HG03135 (cell line): ENCODE results near the gene MEX3C.

ENCODE experiments used
- ATAC-seq: cut with Tn5 transposase; IDR thresholded peaks from one replicate; pipeline ENCODE4 v1.9.1; 2021; ENCODE audit warnings: mild to moderate bottlenecking, moderate library complexity; ENCODE audit not compliant: unreplicated experiment

Gene MEX3C

DNA sequence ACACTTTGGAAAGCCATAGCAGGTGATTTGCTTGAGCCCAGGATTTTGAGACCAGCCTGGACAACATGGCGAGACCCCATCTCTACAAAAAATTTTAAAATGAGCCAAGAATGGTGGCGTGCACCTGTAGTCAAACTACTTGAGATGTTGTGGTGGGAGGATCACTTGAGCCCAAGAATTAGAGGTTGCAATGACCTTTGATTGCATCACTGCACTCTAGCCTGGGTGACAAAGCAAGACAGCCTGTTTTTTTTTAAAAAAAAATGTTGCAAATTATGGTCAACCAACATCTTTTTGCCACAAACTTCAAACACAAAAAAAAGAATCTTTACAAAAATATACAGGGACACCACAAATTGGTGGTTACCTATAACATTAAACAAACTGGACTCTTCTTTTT lies 40.3 kb downstream of the MEX3C start:
- ATAC-seq = no peak

DNA sequence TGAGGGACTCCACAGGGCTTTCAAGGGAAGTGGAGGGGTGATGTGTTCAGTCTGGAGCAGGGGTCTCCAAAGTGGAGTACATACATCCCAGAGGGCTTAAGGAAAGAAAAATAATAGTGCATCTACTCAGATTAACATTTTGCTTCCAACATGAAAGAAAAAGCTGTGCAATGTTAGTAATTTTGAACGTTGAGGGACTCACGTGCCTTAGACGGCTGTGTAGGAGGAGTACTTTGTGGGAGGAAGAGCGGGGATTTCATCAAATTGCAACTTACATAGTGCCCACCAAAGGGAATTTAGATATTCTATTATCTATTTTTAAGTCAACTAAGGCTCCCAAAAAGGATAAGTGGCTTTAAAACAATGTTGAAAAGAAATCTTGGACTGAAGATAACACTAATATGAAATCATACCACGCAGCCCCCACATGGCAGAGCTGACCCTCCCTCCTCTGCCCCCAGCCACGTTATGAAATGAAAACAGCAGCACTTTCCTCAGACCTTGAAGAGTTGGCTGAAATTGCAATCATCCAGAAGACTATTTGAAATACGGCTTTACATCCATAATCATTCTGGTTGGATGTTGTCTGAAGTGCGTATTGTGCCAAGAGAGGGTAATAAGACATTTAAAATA lies 42.9 kb downstream of the MEX3C start:
- ATAC-seq = no peak

DNA sequence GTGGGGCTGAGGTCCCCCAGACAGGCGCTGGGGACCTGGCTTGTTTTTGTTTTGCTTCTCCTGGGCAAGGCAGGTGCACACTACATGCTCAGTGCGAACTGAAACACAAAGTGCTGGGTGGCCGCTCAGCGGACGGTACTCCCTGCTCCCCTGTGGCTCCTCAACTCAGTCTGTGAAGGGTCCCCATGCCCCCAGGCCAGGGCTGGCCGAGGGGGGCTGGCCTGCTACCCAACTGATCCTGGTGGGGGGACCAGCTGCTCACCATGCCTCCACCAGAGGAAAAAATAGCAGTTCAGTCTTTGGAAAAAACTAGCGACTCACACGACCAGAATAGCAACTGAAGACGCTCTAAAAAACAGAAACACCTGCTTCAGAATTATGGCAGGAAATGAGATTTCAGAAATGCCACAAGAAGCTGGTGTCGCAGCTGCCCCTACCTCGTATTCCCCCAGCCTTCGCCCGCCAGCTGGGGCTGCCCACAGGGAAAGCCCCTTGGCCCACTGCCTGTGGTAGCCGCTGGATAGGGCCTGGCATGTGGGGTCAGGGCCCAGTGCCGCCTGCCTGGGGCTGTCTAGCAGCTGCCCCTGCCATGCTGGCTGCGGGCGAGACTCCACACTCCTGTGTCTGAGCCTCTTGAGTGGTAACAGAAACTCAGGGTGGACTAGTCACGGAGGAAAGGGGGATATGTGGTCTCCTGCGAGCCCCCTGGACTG lies 43.7 kb downstream of the MEX3C start:
- peak; percentile 85 for ATAC-seq

DNA sequence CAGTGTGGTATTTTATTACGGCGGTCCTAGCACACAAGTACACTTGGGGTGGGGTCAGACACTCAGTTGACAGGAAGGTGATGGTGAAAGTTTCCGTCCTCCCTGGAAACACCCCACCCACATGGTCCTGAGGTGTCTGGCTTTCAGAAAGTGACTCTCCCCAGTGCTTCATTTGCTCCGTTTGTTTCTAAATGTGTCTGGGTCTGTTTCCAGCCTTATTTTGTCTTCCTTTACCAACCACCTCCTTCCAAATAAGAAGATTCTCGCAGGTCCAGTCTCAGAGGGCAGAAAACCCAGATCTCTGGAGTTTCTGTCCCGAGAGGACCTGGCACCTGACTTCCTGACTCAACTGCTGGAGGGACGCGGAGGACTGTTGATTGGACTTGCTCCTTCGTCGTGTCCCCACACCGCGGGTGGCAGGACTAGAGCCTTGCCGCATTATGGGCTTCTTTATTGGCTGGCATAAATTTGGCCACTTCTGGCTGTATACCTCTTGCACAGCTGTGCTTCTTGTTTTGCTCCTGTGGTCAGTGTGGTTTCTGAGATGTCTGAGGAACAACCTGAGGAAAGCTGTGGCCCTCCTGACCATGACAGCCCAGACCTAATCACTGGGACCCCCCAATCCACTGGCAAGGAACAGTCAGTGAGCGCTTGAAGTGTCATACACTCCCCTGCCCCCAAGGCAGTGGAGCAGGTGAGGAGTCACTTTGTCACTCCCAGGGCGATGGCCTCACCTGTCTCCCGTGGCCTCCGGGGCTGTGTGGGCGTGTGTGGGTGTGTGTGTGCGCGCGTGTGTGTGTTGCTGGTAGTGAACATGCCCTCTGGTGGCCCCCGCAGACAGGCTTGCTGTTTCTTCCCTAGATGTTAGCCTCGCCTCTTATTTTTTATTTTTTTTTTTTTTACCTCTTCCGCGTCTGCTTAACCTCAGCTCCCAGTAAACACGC lies 45.6 kb downstream of the MEX3C start:
- ATAC-seq = peak; percentile 31

DNA sequence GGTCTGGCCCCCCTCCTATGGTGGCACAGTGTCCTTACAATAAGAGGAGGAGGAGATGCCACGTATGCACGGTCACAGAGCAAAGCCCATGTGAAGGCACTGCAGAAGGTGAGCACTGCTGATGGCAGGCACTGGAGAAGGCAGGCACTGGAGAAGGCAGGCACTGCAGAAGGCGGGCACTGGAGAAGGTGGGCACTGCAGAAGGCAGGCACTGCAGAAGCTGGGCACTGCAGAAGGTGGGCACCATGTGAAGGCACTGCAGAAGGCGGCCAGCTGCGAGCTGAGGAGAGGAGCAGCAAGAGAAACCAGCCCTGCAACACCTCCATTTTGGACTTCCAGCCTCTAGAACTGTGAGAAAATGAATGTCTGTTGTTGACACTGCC lies 46.3 kb downstream of the MEX3C start:
- ATAC-seq = no peak

DNA sequence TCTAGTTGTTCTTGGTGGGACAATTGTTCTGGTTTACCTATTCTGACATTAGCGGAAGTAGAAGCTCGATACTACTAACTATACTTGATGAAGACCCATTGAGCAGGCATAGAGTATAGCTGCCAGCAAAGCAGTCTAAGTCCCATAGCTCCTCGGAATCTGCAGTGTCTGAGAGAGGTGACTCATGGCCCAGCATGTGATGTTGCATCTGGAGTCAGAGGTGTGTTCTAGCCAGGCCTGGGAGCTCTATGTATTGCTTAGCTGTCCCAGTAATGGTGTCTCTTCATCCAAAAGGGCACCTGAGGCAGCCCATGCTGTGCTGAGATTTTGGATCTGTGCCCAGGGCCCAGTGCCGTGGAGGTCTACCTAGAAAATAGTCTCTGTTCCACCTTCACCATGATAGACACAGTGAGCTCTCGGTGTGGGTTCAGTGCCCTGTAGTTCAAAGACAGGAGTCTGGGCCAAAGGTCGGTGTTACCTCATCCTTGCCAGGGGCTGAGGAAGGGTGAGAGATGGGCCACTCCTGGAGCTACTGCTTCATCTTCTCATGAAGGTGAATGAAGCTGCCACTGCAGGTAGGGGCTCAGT lies 47.3 kb downstream of the MEX3C start:
- ATAC-seq = no peak

DNA sequence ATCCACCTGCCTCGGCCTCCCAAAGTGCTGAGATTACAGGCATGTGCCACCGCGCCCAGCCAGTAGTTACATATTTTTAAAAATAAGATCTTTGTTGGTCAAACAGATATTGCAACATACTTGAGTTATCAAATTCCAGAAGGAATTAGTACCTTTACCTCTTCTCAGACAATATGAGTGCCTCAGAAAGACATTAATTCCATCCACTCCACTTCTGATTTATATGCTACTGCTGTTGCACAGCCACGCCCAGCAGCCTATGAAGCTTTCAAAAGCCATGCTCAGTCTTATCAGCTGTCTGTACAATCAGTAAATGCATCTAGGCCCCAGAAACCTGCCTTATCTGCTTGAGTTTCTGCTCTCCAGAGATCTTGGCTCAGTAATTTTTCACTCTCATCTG lies 47.8 kb downstream of the MEX3C start:
- no peak for ATAC-seq

DNA sequence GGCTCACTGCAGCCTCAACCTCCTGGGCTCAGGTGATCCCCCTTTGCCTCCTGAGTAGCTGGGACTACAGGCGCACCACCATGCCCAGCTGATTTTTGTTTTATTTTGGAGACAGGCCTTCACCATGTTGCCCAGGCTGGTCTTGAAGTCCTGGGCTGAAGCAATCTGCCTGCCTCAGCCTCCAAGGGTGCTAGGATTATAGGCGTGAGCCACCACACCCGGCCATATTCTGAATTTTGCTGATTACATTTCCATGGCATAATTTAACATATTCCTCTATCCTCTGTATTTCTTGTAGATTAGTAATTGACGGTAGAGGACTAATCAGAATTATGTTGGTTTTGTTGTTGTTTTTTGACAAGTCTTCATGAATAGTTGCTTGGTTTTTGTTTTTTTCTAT lies 50.6 kb downstream of the MEX3C start:
- ATAC-seq = no peak

DNA sequence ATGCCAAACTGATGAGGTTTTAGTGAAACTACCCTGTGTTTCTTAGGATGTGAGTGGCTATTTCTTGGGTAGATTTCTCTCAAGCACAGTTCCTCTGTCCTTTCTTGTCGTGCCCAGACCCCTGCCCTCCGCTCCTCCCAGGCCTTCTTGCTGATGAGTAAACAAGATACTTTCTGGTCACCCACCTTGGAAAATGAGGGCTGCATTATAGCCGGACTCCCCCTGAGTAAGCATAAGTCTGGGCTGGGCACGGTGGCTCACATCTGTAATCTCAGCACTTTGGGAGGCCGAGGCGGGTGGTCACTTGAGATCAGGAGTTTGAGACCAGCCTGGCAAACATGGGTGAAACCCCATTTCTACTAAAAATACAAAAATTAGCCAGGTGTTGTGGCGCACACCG lies 58.5 kb downstream of the MEX3C start:
- no peak for ATAC-seq

DNA sequence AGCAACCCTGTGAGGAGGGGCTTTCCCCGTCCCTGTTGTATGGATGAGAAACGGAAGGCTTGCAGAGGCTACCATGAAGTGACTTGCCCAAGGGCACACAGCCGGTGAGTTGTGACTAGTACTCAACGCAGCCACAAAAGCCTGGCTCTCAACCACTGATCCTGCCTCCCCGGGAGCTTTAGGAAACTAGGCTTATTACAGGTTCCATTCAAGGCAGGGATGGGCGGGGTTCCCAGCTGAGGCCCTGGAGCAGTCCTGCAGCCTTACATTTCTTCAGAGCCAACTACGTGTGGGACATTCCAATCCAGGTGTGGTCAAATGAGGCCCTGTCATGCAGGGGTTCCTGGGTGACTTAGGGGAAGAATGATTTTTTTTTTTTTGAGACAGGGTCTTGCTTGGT lies 59.6 kb downstream of the MEX3C start:
- no peak for ATAC-seq

DNA sequence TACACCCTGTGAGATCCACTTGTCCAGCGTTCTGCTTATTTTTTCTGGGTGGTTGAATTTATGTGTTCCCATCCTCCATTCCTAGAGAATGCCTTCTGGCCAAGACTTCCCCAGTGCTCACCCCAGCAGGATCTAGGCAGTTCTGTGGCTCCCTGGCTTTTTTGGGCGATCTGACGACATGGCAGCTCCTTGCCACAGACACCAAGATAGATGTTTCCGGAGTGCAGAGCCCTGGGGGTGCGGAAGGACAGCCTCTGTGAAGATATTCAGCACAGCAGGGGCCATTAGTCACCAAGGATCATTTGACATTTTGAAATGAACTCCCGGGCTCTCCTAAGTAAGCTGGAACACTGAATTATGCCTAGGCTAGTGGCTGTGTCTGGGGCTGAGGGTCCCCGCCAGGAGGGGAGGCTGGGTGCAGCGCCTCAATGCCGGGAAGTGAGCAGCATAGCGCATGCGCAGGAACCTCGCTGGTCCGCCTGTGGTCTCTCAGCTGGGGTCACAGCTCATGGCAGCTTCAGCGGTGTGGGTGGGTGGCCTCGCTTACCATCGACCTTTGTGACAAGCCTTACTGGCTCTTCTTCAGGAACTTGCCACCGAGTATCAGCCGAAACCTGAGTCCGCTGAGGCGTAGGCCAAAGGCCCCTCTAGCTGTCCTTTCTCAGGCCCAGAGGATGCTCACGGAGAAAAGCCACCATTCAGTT lies 60.3 kb downstream of the MEX3C start:
- no peak for ATAC-seq

DNA sequence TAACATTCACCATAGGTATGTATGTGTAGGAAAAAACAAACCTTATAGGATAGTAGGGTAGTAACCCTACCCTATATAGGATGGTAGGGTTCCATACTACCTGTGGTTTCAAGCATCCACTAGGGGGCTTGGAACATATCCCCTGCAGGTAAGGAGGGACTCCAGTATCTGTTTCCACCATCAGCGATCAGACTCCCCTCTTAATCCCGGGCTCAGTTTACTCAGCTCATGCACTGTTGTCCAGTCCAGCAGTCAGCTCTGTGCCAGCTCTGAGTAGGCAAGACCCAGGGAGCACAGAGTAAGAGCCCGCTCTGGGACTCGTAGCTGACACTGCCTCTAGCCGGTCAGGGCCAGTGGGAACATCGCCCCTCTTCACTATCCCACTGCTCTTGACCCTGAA lies 61.7 kb downstream of the MEX3C start:
- ATAC-seq = no peak

DNA sequence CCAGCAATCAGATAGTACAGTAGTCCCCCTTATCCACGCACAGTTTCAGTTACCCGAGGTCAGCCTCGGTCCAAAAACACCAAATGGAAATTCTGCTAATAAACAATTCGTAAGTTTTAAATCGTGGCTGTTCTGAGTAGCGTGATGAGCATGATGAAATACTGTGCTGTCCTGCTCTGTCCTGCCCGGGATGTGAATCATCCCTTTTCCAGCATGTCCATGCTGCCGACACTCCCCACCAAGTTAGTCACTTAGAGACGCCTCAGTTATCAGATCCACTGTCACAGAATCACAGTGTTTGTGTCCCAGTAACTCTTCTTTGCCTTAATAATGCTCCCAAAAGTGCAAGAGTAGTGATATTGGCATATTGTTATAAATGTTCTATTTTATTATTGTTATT lies 62.1 kb downstream of the MEX3C start:
- no peak for ATAC-seq

DNA sequence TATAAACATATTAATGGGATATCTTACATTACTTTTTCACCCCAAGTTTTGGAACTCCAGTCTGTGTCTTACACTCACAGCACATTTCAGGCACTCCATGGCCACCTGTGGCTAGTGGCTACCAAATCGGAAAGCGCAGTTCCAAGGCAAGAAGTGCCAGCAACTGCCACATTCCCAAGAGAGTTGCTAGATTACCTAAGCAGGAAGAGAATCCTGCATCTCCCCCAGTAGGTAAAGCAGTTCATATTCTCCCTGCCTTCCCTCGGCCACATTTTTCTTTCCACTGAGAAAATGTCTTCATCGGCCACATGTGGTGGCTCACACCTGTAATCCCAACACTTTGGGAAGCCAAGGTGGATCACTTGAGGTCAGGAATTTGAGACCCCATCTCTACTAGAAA lies 62.8 kb downstream of the MEX3C start:
- no peak for ATAC-seq

DNA sequence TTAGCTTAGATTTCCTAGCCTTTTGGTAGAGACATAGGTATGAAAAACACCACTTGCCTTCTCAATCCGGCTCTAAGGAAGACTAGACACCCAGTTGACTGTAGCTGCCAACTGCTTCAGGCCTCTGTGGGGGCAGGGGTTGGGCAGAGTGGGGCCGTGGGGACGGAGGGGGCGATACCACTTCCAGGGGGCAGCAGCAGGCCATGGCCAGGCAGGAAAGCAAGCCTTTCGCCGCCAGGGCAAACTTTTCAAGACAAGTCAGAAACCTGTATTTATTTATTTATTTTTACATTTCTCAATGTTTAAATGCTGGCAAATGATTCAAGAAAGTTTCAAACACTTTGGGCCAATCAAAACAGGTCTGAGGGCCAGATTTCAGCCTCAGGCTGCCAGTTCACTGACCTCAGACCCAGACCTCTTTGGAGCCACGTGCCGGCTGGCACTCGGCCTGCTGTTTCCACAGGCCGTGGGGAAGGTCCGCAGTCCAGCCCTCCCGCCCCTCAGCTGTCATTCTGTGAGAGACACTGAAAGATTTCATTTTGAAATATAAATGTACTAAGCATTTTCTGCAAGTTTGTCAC lies 63.8 kb downstream of the MEX3C start:
- ATAC-seq = no peak

DNA sequence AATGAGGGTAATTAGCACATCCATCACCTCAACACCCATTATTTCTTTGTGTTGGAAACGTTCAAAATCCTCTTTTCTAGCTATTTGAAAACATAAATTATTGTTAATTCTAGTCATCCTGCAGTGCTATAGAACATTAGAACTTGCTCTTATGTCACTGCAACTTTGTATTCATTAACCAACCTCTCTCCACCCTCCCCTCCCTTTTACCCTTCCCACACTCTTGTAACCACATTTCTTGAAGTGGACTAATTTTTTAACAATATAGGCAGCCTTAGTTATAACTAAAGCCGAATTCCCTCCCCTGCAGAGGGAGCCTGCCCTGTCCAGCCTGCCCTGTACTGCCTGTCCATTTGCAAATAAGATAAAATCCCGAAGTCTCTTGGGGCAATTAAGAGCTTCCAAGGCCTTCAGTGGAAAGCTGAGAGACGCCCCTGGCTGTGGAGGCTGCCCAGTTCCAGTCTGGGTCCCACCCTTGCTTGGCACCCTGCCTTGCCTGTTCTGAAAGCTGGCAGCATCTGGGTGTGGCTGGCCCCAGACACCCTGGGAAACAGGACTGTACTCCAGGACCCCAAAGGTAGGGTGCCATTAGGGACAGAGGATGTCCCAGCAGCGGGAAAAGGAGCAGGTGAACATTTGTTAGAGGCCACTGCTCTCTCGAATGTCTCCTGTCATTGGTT lies 65.1 kb downstream of the MEX3C start:
- ATAC-seq = no peak

DNA sequence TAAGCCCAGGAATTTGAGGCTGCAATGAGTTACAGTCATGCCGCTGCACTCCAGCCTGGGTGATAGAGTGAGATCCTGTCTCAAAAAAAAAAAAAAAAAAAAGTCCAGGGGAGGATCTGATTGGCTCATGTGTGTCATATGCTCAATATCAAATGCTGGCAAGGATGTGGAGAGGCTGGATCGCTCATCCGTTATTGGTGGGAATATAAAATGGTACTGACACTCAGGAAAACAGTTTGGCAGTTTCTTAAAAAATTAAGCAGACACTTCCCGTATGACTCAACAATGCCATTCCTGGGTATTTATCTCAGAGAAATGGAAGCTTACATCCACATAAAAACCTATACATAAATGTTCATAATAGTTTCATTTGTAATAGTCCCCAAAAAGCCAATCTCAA lies 68.9 kb downstream of the MEX3C start:
- ATAC-seq = no peak

DNA sequence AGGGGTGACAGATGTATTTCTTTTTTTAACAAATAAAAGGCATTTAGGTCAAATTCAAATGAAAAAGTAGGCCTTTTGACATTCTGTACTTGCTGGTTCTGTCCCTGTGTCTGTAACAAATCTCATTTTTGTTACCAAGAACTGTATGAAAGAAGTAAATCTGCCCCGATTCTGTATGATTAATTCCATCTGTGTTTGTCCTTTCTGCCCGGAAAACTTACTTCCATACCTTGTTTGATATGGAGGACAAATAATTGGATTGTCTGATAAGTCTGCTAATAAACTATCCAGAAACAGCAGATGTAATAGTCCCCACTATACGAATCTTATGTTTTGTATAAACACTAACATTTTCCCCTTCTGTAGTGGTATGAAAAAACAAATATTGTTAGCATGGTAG lies 69.8 kb downstream of the MEX3C start:
- no peak for ATAC-seq

DNA sequence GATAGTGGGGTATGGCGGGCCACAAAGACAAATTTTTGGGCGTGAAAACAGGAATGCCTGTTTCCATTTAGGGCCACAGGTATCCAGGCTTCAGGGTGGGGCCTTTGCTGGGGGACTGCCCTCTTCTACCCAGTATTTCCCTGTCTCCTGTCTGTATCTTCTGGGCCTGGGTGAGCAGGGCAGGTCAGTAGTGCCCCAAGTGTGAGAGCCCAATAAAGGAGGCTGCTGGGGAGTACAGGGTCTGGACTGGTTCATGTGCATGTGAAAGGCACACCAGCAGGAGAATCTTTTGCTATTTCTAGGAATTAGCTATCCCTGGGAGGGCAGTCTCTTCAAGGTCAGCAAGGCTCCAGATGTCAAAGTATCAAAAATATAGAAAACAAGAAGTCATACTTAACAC lies 71.5 kb downstream of the MEX3C start:
- no peak for ATAC-seq
